Anterior cingulate cortex (tissue), 58 donors: ENCODE measurements around the gene CR1L.
"Not testable (repeated sequence)": the region's sequence is repeated elsewhere in the genome, so short reads cannot be mapped to it uniquely, and the experiment has no call there.

ENCODE experiments used
- DNase-seq, 58 donors: peaks; one replicate each; lab custom pipeline; 2025; lab: John Stamatoyannopoulos, UW

The CR1L gene

GRCh38 chr1:207742850-207743555 lies 98.1 kb downstream of the CR1L start:
- no peak for DNase-seq

- no peak for DNase-seq
Observed at GRCh38 chr1:207744000-207744534, 99.1 kb downstream of the CR1L start.

- DNase-seq, result no peak
Observed at GRCh38 chr1:207745285-207745684, 100.4 kb downstream of the CR1L start.

- DNase-seq, result no peak
Observed at GRCh38 chr1:207745839-207746767, 101.2 kb downstream of the CR1L start.

- no peak for DNase-seq
Observed at GRCh38 chr1:207747627-207748492, 102.9 kb downstream of the CR1L start.

- DNase-seq, result no peak
Observed at GRCh38 chr1:207748737-207749528, 104.0 kb downstream of the CR1L start.

GRCh38 chr1:207750631-207751305 lies 105.8 kb downstream of the CR1L start:
- no peak for DNase-seq

- not testable (repeated sequence) for DNase-seq
Observed at GRCh38 chr1:207751463-207751789, 106.5 kb downstream of the CR1L start.

- peak; percentile 61 to 94 (median 88) for DNase-seq
Observed at GRCh38 chr1:207751790-207752455, 107.0 kb downstream of the CR1L start, which contains the start of gene CD46. Gene CD46, plus strand, starts transcription at chr1:207752054. Its CDS starts 159 bp downstream, at chr1:207752213.

- peak in 13 of 58 donors; percentile 4 to 46 (median 21) for DNase-seq
Observed at GRCh38 chr1:207752456-207752998, 107.6 kb downstream of the CR1L start.

- DNase-seq, result no peak
Observed at GRCh38 chr1:207753611-207754010, 108.7 kb downstream of the CR1L start.

- DNase-seq, result no peak
Observed at GRCh38 chr1:207754011-207754410, 109.1 kb downstream of the CR1L start.

GRCh38 chr1:207754974-207755700 lies 110.2 kb downstream of the CR1L start:
- DNase-seq, result no peak

- no peak for DNase-seq
Observed at GRCh38 chr1:207755846-207756693, 111.1 kb downstream of the CR1L start.

GRCh38 chr1:207762622-207763021 lies 117.7 kb downstream of the CR1L start:
- DNase-seq, result no peak

- DNase-seq, result no peak
Observed at GRCh38 chr1:207763091-207763490, 118.2 kb downstream of the CR1L start.
